Cardiac fibroblast (primary cell): ENCODE results near the gene ELMO1.

Experiments used
- DNase-seq, 2 donors: peaks; one replicate each; pipeline versions ENCODE4 v3.0.0 to v3.0.0-alpha.2; 2010; ENCODE audit warnings: low read depth in 2 of 2
- H3K4me3 ChIP-seq, 2 donors: replicated peaks in 1 of 2; 1 replicate in 1 of 2; 2 replicates in 1 of 2; pipeline ENCODE4 v1.5.1; 2011; ENCODE audit warnings: low read depth in 2 of 2, low read length in 2 of 2, mild to moderate bottlenecking in 2 of 2, moderate library complexity in 1 of 2
- TF ChIP-seq, protein P1 (sequence below): IDR thresholded peaks from one replicate; pipeline ENCODE4 v1.5.1; 2011; ENCODE audit warnings: low read depth, mild to moderate bottlenecking, low read length, inconsistent platforms

Gene ELMO1

GRCh38 chr7:37039131-37039749, 409.4 kb downstream of the ELMO1 start:
- H3K4me3 ChIP-seq = no peak overlapping the region
- DNase-seq = no peak
- TF ChIP-seq, protein P1, sequence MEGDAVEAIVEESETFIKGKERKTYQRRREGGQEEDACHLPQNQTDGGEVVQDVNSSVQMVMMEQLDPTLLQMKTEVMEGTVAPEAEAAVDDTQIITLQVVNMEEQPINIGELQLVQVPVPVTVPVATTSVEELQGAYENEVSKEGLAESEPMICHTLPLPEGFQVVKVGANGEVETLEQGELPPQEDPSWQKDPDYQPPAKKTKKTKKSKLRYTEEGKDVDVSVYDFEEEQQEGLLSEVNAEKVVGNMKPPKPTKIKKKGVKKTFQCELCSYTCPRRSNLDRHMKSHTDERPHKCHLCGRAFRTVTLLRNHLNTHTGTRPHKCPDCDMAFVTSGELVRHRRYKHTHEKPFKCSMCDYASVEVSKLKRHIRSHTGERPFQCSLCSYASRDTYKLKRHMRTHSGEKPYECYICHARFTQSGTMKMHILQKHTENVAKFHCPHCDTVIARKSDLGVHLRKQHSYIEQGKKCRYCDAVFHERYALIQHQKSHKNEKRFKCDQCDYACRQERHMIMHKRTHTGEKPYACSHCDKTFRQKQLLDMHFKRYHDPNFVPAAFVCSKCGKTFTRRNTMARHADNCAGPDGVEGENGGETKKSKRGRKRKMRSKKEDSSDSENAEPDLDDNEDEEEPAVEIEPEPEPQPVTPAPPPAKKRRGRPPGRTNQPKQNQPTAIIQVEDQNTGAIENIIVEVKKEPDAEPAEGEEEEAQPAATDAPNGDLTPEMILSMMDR = no peak

- no peak overlapping the region for H3K4me3 ChIP-seq
- TF ChIP-seq, protein P1 = no peak
- no peak for DNase-seq
Measured at GRCh38 chr7:37038706-37039105, 410.0 kb downstream of the ELMO1 start.

DNA sequence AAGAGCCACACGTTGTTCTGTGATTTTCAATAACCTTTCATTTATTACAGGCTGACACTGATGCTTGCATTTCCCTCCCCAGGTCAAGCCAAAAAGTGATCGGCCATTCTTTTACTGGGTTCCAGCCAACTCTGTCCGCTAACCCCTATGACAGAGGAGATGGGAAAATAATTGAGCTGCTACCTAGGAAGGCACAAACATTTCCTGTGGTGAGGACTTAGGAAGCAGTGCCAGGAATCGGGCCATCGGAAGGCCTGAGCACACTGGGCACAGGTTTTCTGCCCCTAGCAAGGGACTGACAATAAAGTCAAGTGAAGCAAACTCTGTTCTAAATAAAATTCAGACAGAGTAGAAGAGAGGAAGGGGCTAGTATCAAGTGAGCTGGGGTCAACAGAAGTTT, 411.4 kb downstream of the ELMO1 start:
- TF ChIP-seq, protein P1 = no peak
- no peak overlapping the region for H3K4me3 ChIP-seq
- no peak for DNase-seq

DNA sequence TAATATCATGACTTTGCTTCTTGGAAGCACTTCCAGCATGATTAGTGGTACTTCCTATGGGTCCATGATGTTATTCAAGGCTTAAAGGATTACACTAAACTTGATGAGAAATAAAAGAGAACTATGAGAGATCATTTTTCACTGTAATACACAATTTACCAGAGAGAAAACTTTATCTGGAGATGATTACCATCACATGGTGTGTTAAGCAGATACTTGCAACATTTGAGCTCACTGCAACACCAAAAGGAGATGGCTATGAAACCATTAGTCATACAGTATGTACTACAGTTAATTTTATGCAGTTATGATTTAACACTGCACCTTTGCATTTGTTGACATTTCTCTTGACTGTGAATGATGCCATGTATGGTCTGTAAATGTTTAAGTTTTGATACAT, 413.0 kb downstream of the ELMO1 start:
- H3K4me3 ChIP-seq = no peak overlapping the region
- TF ChIP-seq, protein P1 = no peak
- no peak for DNase-seq

DNA sequence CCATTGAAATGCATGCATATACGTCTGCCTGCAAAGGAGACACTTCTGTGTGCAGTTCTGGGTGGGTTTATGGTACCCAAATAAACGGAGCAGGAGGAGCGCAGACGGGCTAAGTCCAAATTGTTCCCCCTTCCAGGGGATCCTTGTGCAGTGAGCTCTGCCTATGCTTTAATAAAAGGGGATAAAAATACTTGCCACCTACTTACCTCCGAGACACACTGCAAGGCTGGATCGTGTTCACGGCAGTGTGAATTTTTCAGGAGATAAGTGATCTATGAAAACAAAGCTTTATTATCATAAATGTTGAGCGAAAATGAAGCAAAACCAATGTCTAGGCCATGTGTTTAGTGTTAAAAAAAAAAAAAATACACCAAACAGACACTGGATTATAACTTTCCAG, 415.5 kb downstream of the ELMO1 start:
- TF ChIP-seq, protein P1 = no peak
- H3K4me3 ChIP-seq = no peak overlapping the region
- no peak for DNase-seq

- H3K4me3 ChIP-seq = no peak overlapping the region
- DNase-seq = no peak
- TF ChIP-seq, protein P1 = no peak
Measured at GRCh38 chr7:37032258-37032601, 416.4 kb downstream of the ELMO1 start.
